T follicular helper cell (primary cell): Measurements from ENCODE around the gene TXLNA.

Source experiments
- DNase-seq: peaks from one replicate; pipeline ENCODE4 v3.0.0-alpha.2; 2020; ENCODE audit warnings: low read depth

The TXLNA gene

GRCh38 chr1:32184650-32185049 is 5.2 kb downstream of the TXLNA start:
- no peak for DNase-seq

- DNase-seq, result no peak
Measured at GRCh38 chr1:32186077-32186476, 6.6 kb downstream of the TXLNA start.

GRCh38 chr1:32186491-32186890 is 7.0 kb downstream of the TXLNA start:
- DNase-seq, result no peak

GRCh38 chr1:32187850-32188249 is 8.4 kb downstream of the TXLNA start:
- DNase-seq, result no peak

- DNase-seq, result no peak
Measured at GRCh38 chr1:32192220-32192948, 12.9 kb downstream of the TXLNA start.

GRCh38 chr1:32194984-32195383 is 15.5 kb downstream of the TXLNA start:
- DNase-seq, result no peak

GRCh38 chr1:32195531-32195930 is 16.1 kb downstream of the TXLNA start:
- no peak for DNase-seq

GRCh38 chr1:32195972-32196823 is 16.7 kb downstream of the TXLNA start:
- DNase-seq, result no peak

- no peak for DNase-seq
Measured at GRCh38 chr1:32197074-32197473, 17.6 kb downstream of the TXLNA start.

GRCh38 chr1:32197837-32198236 is 18.4 kb downstream of the TXLNA start:
- DNase-seq, result no peak

- DNase-seq, result no peak
Measured at GRCh38 chr1:32198237-32199042, 19.0 kb downstream of the TXLNA start.

- DNase-seq, result no peak
Measured at GRCh38 chr1:32199043-32199716, 19.7 kb downstream of the TXLNA start.

GRCh38 chr1:32199717-32200072 is 20.2 kb downstream of the TXLNA start:
- no peak for DNase-seq

- DNase-seq, result peak; percentile 38
Measured at GRCh38 chr1:32200226-32201010, 20.9 kb downstream of the TXLNA start, which contains the start of gene CCDC28B. Gene CCDC28B, plus strand, starts transcription at chr1:32200595. Its CDS starts 1,341 bp downstream, at chr1:32201936.

GRCh38 chr1:32201011-32201855 is 21.8 kb downstream of the TXLNA start:
- DNase-seq, result peak; percentile 72

- no peak for DNase-seq
Measured at GRCh38 chr1:32204943-32205361, 25.5 kb downstream of the TXLNA start.

GRCh38 chr1:32205401-32206370 is 26.2 kb downstream of the TXLNA start, which contains the start of gene IQCC:
Gene IQCC, plus strand, starts transcription at chr1:32205671. Its CDS starts 11 bp downstream, at chr1:32205682.
- DNase-seq, result peak; percentile 81

- no peak for DNase-seq
Measured at GRCh38 chr1:32208469-32208868, 29.0 kb downstream of the TXLNA start.

GRCh38 chr1:32208891-32209328 is 29.4 kb downstream of the TXLNA start, which contains the start of gene DCDC2B:
Gene DCDC2B, plus strand, starts transcription at chr1:32209089. Its CDS starts 5 bp downstream, at chr1:32209094.
- DNase-seq, result no peak
